Type B pancreatic cell (in vitro differentiated cells): ENCODE measurements around the gene TRMT13. TPM values are rescaled to one million over a fixed set of nuclear protein-coding genes. Genes with fewer than 3 reads are reported as not detected.

Experiments
- DNase-seq: peaks from one replicate; pipeline ENCODE4 v3.0.0; 2021; ENCODE audit warnings: mixed read lengths; ENCODE audit not compliant: unreplicated experiment; ENCODE audit errors: extremely low spot score
- H3K27ac Mint-ChIP-seq: 2 replicates; pipeline ENCODE4 v1.8.0; 2021; ENCODE audit warnings: mild to moderate bottlenecking, mixed read lengths
- H3K27me3 Mint-ChIP-seq: 2 replicates; pipeline ENCODE4 v1.8.0; 2021; ENCODE audit warnings: mixed read lengths
- H3K36me3 Mint-ChIP-seq: 2 replicates; pipeline ENCODE4 v1.8.0; 2021; ENCODE audit warnings: mixed read lengths
- H3K4me1 Mint-ChIP-seq: one replicate; pipeline ENCODE4 v1.8.0; 2021; ENCODE audit warnings: mixed read lengths; ENCODE audit not compliant: unreplicated experiment
- H3K4me3 Mint-ChIP-seq: 2 replicates; pipeline ENCODE4 v1.8.0; 2021; ENCODE audit warnings: mild to moderate bottlenecking, mixed read lengths
- H3K9me3 Mint-ChIP-seq: 2 replicates; pipeline ENCODE4 v1.8.0; 2021; ENCODE audit warnings: mixed read lengths
- CTCF ChIP-seq: fragments of 200-600 bp; sonication (generic); conservative IDR thresholded peaks from 2 replicates; pipeline ENCODE4 v1.5.0; 2021; ENCODE audit warnings: antibody characterized with exemption, mild to moderate bottlenecking
- long read RNA-seq: library from polyadenylated mRNA; unstranded; transcript quantifications from one replicate; pipeline ENCODE4 v2.0.0, GENCODE V29; 2020
- total RNA-seq: library from RNA; stranded (reverse); gene quantifications from 2 replicates; pipeline ENCODE4 v1.2.1, GENCODE V29; 2021; ENCODE audit warnings: low replicate concordance

The TRMT13 gene
- 13.9 and 25.1 TPM in 2 replicates for total RNA-seq
- long read RNA-seq, transcript TRMT13-202 (11 exons, 3,129 nt): major isoform, 8 of 49 reads
- long read RNA-seq, partial matches to known transcripts: 10 of 49 reads
- long read RNA-seq, other reads (novel, unspliced or antisense): 30 of 49 reads

DNA sequence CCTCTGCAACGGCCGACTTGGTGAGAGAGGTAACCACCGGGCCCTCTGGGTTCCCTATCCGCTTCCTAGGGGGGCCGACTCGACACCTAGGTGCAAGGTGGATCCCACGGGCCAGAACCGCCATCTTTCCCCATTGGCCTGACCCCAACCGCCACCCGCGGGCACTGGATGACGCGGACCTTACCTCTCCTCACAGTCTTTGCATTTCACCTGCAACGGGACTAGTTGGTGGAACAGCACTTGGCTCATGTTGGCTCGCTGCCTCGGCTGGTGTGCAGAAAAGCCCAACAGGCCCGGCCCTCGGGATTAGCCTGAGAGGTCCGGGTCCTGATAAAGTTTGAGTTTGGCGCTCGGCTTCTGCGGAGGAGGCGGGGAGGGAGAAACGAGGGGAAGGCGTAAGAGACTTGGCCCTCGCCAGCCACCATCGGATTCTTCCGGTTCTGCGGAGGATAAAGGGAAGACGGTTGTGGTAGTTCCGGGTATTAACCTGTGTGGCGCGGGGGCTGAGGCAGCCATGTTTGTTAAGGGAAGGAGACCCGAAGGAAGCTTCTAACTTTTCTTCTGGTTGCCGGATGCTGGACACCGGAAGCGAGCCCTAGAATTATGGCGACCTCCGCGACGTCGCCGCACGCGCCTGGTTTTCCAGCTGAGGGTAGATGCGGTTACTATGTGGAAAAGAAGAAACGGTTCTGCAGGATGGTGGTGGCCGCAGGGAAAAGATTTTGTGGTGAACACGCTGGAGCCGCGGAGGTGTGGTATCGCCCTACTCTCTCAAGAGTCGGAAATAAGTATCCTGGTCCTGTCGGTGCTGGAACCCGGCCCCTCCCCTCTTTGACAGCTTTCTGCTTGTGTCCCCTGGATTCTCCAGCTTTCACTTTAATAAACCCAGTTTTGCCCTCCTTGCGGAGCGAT lies at the start of gene TRMT13, which contains the start of gene SASS6:
TSS of gene TRMT13 (plus strand) at position 598 of the 912 bp plus-strand sequence. CDS start at position 604, 6 bp downstream.
TSS of gene SASS6 (minus strand) at position 365 of the 912 bp plus-strand sequence. CDS start at position 249, 116 bp downstream.
- peak; percentile 93 for DNase-seq
- Mint-ChIP-seq H3K9me3 (no peaks in the 10 kb centered on the region), H3K36me3 (no peaks in the 10 kb centered on the region), H3K27me3 (no peaks in the 10 kb centered on the region), H3K27ac (peak within 1 kb of the TSS; percentile 97), H3K4me1 (peaks cover 29% of the 10 kb centered on the region), H3K4me3 (peak within 1 kb of the TSS; percentile 97)
- peak; percentile 36 for TF ChIP-seq CTCF

GRCh38 chr1:100087396-100087795 lies 45.6 kb upstream of the TRMT13 start:
- peaks cover 14% of the 10 kb centered on the region for H3K36me3 Mint-ChIP-seq
- H3K4me1 Mint-ChIP-seq: no peaks in the 10 kb centered on the region
- H3K9me3 Mint-ChIP-seq: no peaks in the 10 kb centered on the region
- no peak overlapping the region for H3K27ac Mint-ChIP-seq
- no peak for TF ChIP-seq CTCF
- H3K4me3 Mint-ChIP-seq: no peak overlapping the region
- no peak for DNase-seq
- H3K27me3 Mint-ChIP-seq: no peaks in the 10 kb centered on the region

- no peak overlapping the region for H3K4me3 Mint-ChIP-seq
- no peaks in the 10 kb centered on the region for H3K9me3 Mint-ChIP-seq
- H3K36me3 Mint-ChIP-seq: peaks cover 14% of the 10 kb centered on the region
- no peaks in the 10 kb centered on the region for H3K27me3 Mint-ChIP-seq
- no peaks in the 10 kb centered on the region for H3K4me1 Mint-ChIP-seq
- H3K27ac Mint-ChIP-seq: no peak overlapping the region
- TF ChIP-seq CTCF: no peak
- DNase-seq: no peak
Measured at GRCh38 chr1:100089082-100089481, 43.9 kb upstream of the TRMT13 start.

GRCh38 chr1:100090471-100090870 lies 42.5 kb upstream of the TRMT13 start:
- Mint-ChIP-seq H3K36me3 (peaks cover 10% of the 10 kb centered on the region), H3K9me3 (no peaks in the 10 kb centered on the region), H3K27ac (no peak overlapping the region), H3K27me3 (no peaks in the 10 kb centered on the region), H3K4me3 (no peak overlapping the region), H3K4me1 (no peaks in the 10 kb centered on the region)
- no peak for TF ChIP-seq CTCF
- no peak for DNase-seq

DNA sequence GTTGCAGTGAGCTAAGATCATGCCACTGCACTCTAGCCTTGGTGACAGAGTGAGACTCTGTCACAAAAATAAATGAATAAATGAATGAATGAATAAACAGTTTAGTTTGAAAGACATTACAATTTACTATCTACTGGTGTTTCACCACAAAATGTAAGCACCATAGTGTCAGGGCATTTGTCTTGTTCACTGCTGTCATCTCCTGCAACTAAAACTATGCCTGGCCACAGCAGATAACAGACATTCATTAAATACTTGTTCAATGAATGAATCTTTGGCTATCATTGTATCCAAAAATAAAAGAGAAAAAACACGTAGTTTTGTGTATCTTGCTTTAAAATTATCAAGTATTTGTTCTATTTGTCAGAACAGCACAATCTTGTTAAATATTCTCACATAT lies 32.8 kb upstream of the TRMT13 start:
- Mint-ChIP-seq H3K9me3 (no peaks in the 10 kb centered on the region), H3K27ac (no peak overlapping the region), H3K4me1 (no peaks in the 10 kb centered on the region), H3K36me3 (peaks cover 17% of the 10 kb centered on the region), H3K4me3 (no peak overlapping the region), H3K27me3 (no peaks in the 10 kb centered on the region)
- TF ChIP-seq CTCF: no peak
- DNase-seq: no peak
